HEK293T (cell line): ENCODE data around the gene LRRC59.

ENCODE experiments used
- ARNT ChIP-seq: fragments of 450-650 bp; IDR thresholded peaks from 2 replicates; pipeline ENCODE4 v1.6.1; 2017; ENCODE audit warnings: mild to moderate bottlenecking
- BHLHE40 ChIP-seq: fragments of 450-650 bp; IDR thresholded peaks from 2 replicates; pipeline ENCODE4 v1.6.1; 2016; ENCODE audit warnings: mild to moderate bottlenecking, moderate library complexity, borderline replicate concordance
- ELF4 ChIP-seq: fragments of 450-650 bp; IDR thresholded peaks from 2 replicates; pipeline ENCODE4 v1.6.1; 2017; ENCODE audit warnings: antibody characterized with exemption
- FOXA1 ChIP-seq: fragments of 450-650 bp; IDR thresholded peaks from 2 replicates; pipeline ENCODE4 v1.6.1; 2016; ENCODE audit warnings: mild to moderate bottlenecking
- FOXM1 ChIP-seq: fragments of 450-650 bp; IDR thresholded peaks from 2 replicates; pipeline ENCODE4 v1.6.1; 2017; ENCODE audit warnings: mild to moderate bottlenecking, borderline replicate concordance
- HDGF ChIP-seq: fragments of 450-650 bp; IDR thresholded peaks from 2 replicates; pipeline ENCODE4 v1.6.1; 2017; ENCODE audit warnings: antibody characterized with exemption, borderline replicate concordance
- L3MBTL2 ChIP-seq: fragments of 450-650 bp; conservative IDR thresholded peaks from 2 replicates; pipeline ENCODE4 v1.6.1; 2016; ENCODE audit warnings: mild to moderate bottlenecking
- NFRKB ChIP-seq: fragments of 450-650 bp; IDR thresholded peaks from 2 replicates; pipeline ENCODE4 v1.6.1; 2016; ENCODE audit warnings: mild to moderate bottlenecking, moderate library complexity
- SP1 ChIP-seq: fragments of 450-650 bp; IDR thresholded peaks from 2 replicates; pipeline ENCODE4 v1.6.1; 2017
- SUZ12 ChIP-seq: fragments of 450-650 bp; IDR thresholded peaks from 2 replicates; pipeline ENCODE4 v1.6.1; 2016; ENCODE audit warnings: mild to moderate bottlenecking

- no peak for TF ChIP-seq FOXM1
- TF ChIP-seq NFRKB: no peak
- no peak for TF ChIP-seq HDGF
- TF ChIP-seq SP1: no peak
- no peak for TF ChIP-seq L3MBTL2
- TF ChIP-seq ELF4: no peak
- no peak for TF ChIP-seq FOXA1
- no peak for TF ChIP-seq SUZ12
- TF ChIP-seq ARNT: no peak
- no peak for TF ChIP-seq BHLHE40
Measured at GRCh38 chr17:50429793-50430192, 32.5 kb upstream of the LRRC59 start.
